Thyroid gland (tissue), 4 donors: ENCODE results near the gene CTTNBP2NL. TPM values are rescaled to one million over a fixed set of nuclear protein-coding genes. Genes with fewer than 3 reads are reported as not detected.
A peak's percentile ranks its signal among the peaks of the same experiment; 100 is the strongest.

Experiments
- DNase-seq, 2 donors: peaks; one replicate each; pipeline ENCODE4 v3.0.0-alpha.2; 2019
- H3K27ac ChIP-seq, 3 donors: fragments of 200-600 bp; sonication (generic); 1 replicate in 2 of 3; 2 replicates in 1 of 3; pipeline ENCODE4 v1.5.1; 2016 to 2019; ENCODE audit warnings: mild to moderate bottlenecking in 1 of 3, moderate library complexity in 1 of 3
- H3K27me3 ChIP-seq: fragments of 200-600 bp; sonication (generic); one replicate; pipeline ENCODE4 v1.5.1; 2019
- H3K36me3 ChIP-seq, 2 donors: fragments of 200-600 bp; sonication (generic); one replicate each; pipeline ENCODE4 v1.5.1; 2016 to 2019
- H3K4me1 ChIP-seq, 2 donors: fragments of 200-600 bp; sonication (generic); one replicate each; pipeline ENCODE4 v1.5.1; 2017 to 2019
- H3K4me3 ChIP-seq, 3 donors: fragments of 200-600 bp; sonication (generic); replicated peaks in 1 of 3; 1 replicate in 2 of 3; 2 replicates in 1 of 3; pipeline ENCODE4 v1.5.1; 2016; ENCODE audit warnings: mild to moderate bottlenecking in 1 of 3
- H3K9me3 ChIP-seq: fragments of 200-600 bp; sonication (generic); one replicate; pipeline ENCODE4 v1.5.1; 2017
- CTCF ChIP-seq, 6 experiments: fragments of 200-600 bp in 3 of 6; fragments of 450-650 bp in 3 of 6; sonication (generic) in 3 of 6; IDR thresholded peaks; one replicate each; pipeline ENCODE4 v1.5.1; 2016 to 2019; ENCODE audit warnings: antibody characterized with exemption in 6 of 6, mild to moderate bottlenecking in 2 of 6, inconsistent platforms in 1 of 6, moderate library complexity in 1 of 6
- POLR2A ChIP-seq, 2 donors: fragments of 450-650 bp; IDR thresholded peaks; one replicate each; pipeline ENCODE4 v1.6.1; 2017; ENCODE audit warnings: antibody characterized with exemption in 2 of 2, mild to moderate bottlenecking in 2 of 2, moderate library complexity in 1 of 2
- WGBS, 2 donors: methylation state at CpG; one replicate each; pipeline ENCODE4 v1.1.5; 2017; 5-methylcytosine and 5-hydroxymethylcytosine counted together
- intact Hi-C: fragments of 100-400 bp; cut with DNase I; formaldehyde crosslinking; loops from one replicate; pipeline ENCODE4 v1.15.1; 2023
- total RNA-seq, 4 donors: library from RNA; depleted of rRNA; stranded (reverse); fragments of >200 nt; gene quantifications; one replicate each; pipeline ENCODE4 v1.2.3, GENCODE V29; 2016

Gene CTTNBP2NL
- 10 to 100 TPM; 11.8 to 20.7 (median 19.2) TPM for total RNA-seq

GRCh38 chr1:112395821-112396652, at the start of gene CTTNBP2NL:
Gene CTTNBP2NL, plus strand, starts transcription at chr1:112396214. Its CDS starts 19,952 bp downstream, at chr1:112416166.
- no peaks in the 10 kb centered on the region for H3K27me3 ChIP-seq
- peaks cover 14 to 29% of the 10 kb centered on the region in 2 donors for H3K4me1 ChIP-seq
- H3K4me3 ChIP-seq, result peak within 1 kb of the TSS; percentile 83 to 98 (median 94)
- TF ChIP-seq POLR2A (IDR thresholded peaks at IDR 0.05) (peak in 1 of 2 donors; percentile 73), CTCF (IDR thresholded peaks at IDR 0.05) (no peak)
- peak within 1 kb of the TSS; percentile 70 to 89 (median 84) for H3K27ac ChIP-seq
- no peaks in the 10 kb centered on the region for H3K36me3 ChIP-seq
- no peaks in the 10 kb centered on the region for H3K9me3 ChIP-seq
- DNase-seq, result peak; percentile 98 to 99
- WGBS, 2 donors, result 0 to 1% methylated on average over 44 to 50 of the region's 53 CpGs
- intact Hi-C loops, result no loop called here

DNA sequence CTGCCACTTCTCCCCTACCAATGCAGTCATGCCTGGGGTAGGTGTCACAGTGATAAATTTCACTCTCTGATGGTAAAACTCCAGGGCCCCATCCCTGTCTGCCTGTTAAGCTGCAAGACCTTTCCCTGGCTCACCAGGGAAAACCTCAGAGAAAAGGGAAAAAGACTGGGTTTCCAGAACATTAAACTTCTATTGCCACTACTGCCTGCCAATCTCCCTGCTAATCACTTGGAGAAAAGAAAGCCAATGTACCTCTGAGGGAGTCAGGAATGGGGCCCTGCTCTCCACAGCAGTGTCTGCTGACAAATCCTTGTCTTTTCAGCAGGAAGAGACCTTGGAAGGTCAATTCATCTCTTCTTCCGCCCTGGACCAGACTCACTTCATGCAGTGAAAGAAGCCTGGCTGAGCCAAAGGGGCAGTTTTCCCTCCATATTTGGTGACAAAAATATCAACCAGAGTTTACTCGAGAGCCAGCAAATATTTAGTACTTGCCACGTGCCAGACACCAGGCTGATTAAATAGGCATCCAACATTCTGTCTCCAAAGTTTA, 49.1 kb upstream of the CTTNBP2NL start:
- TF ChIP-seq CTCF (IDR thresholded peaks at IDR 0.05), result no peak
- Histone ChIP-seq H3K27me3 (no peaks in the 10 kb centered on the region), H3K9me3 (no peaks in the 10 kb centered on the region), H3K4me1 (no peaks in the 10 kb centered on the region), H3K36me3 (no peaks in the 10 kb centered on the region), H3K4me3 (no peak overlapping the region), H3K27ac (no peak overlapping the region)
- intact Hi-C loops, result no loop called here
- DNase-seq, result no peak
- WGBS, 2 donors, result 65 to 67% methylated on average over 3 of the region's 3 CpGs

DNA sequence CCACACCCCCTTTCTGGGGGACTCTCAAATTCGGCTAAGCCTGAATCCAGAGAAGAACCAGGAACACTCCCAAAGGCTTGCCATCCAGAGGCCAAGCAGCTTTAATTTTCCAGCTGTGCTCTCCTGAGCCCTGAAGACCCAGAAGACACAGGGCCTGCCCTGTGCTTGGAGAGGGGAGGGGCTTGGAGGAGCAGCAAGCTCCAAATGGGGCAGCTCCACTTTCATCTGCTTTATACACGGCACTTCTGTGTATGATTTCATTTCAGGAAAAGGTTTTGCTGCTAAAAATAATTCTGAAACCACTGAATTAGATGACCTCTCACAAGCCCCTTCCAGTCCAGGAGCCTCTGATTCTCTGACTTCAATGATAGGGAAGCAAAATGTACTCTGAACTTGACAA, 39.2 kb upstream of the CTTNBP2NL start:
- WGBS, 2 donors, result 61 to 77% methylated on average over 2 of the region's 2 CpGs
- Histone ChIP-seq H3K9me3 (no peaks in the 10 kb centered on the region), H3K27ac (no peak overlapping the region), H3K36me3 (no peaks in the 10 kb centered on the region), H3K4me1 (peaks cover 0 to 30% of the 10 kb centered on the region in 2 donors), H3K4me3 (no peak overlapping the region), H3K27me3 (no peaks in the 10 kb centered on the region)
- TF ChIP-seq CTCF (IDR thresholded peaks at IDR 0.05) (no peak), POLR2A (IDR thresholded peaks at IDR 0.05) (no peak)
- no peak for DNase-seq
- intact Hi-C loops, result no loop called here

DNA sequence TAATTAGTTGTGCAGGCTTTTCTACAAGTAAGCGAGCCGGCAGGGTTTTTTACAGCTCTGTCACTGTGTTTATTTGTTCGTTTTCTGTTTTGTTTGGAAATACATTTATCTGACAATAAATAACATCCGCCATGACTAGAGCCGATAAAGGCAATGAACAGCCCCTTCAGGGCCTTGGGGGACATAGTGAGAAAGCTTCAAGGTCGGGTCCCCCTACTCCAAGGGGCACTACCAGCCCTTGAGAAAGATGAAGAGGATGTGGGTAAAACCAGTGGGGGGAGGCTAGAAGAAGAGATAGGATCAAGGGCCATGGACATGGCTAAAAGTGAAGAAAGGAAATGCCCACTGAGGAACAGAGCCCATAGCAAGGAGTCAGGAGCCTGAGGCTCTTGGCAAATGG, 38.5 kb upstream of the CTTNBP2NL start:
- H3K4me3 ChIP-seq, result no peak overlapping the region
- 86 to 89% methylated on average over 6 of the region's 6 CpGs for WGBS, 2 donors
- peaks cover 0 to 30% of the 10 kb centered on the region in 2 donors for H3K4me1 ChIP-seq
- DNase-seq, result no peak
- H3K9me3 ChIP-seq, result no peaks in the 10 kb centered on the region
- intact Hi-C loops, result no loop called here
- TF ChIP-seq POLR2A (IDR thresholded peaks at IDR 0.05), result no peak
- TF ChIP-seq CTCF (IDR thresholded peaks at IDR 0.05), result no peak
- no peaks in the 10 kb centered on the region for H3K27me3 ChIP-seq
- H3K36me3 ChIP-seq, result no peaks in the 10 kb centered on the region
- H3K27ac ChIP-seq, result peak overlapping the region in 1 of 3 donors; percentile 8
